Measurements from ENCODE around the gene LLGL1.

Gene LLGL1

GRCh38 chr17:18182978-18183333 lies 42.5 kb upstream of the LLGL1 start:
- peak; percentile 53 for ATAC-seq
- TF ChIP-seq ARNTL (CRISPR knock-in tag; IDR thresholded peaks at IDR 0.05; ENCODE audit: borderline replicate concordance, low read depth), result no peak
- TF ChIP-seq CSRNP3 (CRISPR knock-in tag; IDR thresholded peaks at IDR 0.05), result no peak
- TF ChIP-seq SNAI2 (CRISPR knock-in tag; IDR thresholded peaks at IDR 0.05), result no peak
- peak; percentile 29; the same call in 1 of the 2 replicates for TF ChIP-seq PATZ1 (CRISPR knock-in tag; IDR thresholded peaks at IDR 0.05; ENCODE audit: borderline replicate concordance)
- no peak for TF ChIP-seq ZC3H10 (CRISPR knock-in tag; IDR thresholded peaks at IDR 0.05)

GRCh38 chr17:18183334-18184142 lies 41.9 kb upstream of the LLGL1 start, which contains the start of gene ALKBH5:
Gene ALKBH5, plus strand, starts transcription at chr17:18183828. Its CDS starts 416 bp downstream, at chr17:18184244.
- ATAC-seq, result peak; percentile 84
- no peak for TF ChIP-seq CSDC2 (CRISPR knock-in tag; IDR thresholded peaks at IDR 0.05)
- no peak for TF ChIP-seq ZFP30 (CRISPR knock-in tag; IDR thresholded peaks at IDR 0.05)
- TF ChIP-seq SNAI2 (CRISPR knock-in tag; IDR thresholded peaks at IDR 0.05), result no peak
- TF ChIP-seq TCF4 (CRISPR knock-in tag; IDR thresholded peaks at IDR 0.05; ENCODE audit: borderline replicate concordance), result no peak
- no peak for TF ChIP-seq RARB (CRISPR knock-in tag; IDR thresholded peaks at IDR 0.05)
- TF ChIP-seq ARNTL (CRISPR knock-in tag; IDR thresholded peaks at IDR 0.05; ENCODE audit: borderline replicate concordance, low read depth), result no peak
- TF ChIP-seq ZC3H10 (CRISPR knock-in tag; IDR thresholded peaks at IDR 0.05), result no peak
- no peak for TF ChIP-seq ZNF8 (CRISPR knock-in tag; IDR thresholded peaks at IDR 0.05)
- TF ChIP-seq ISL1 (CRISPR knock-in tag; IDR thresholded peaks at IDR 0.05), result no peak
- no peak for TF ChIP-seq ZNF70 (CRISPR knock-in tag; IDR thresholded peaks at IDR 0.05)
- no peak for TF ChIP-seq OSR1 (CRISPR knock-in tag; IDR thresholded peaks at IDR 0.05)
- no peak for TF ChIP-seq TSHZ2 (CRISPR knock-in tag; IDR thresholded peaks at IDR 0.05)

GRCh38 chr17:18184143-18185031 lies 41.0 kb upstream of the LLGL1 start:
- no peak for ATAC-seq
- TF ChIP-seq RARB (CRISPR knock-in tag; IDR thresholded peaks at IDR 0.05), result no peak
- TF ChIP-seq PPARA (CRISPR knock-in tag; IDR thresholded peaks at IDR 0.05; ENCODE audit: borderline replicate concordance), result no peak
- TF ChIP-seq SNAI2 (CRISPR knock-in tag; IDR thresholded peaks at IDR 0.05), result no peak
- no peak for TF ChIP-seq ZC3H10 (CRISPR knock-in tag; IDR thresholded peaks at IDR 0.05)
- TF ChIP-seq ZFP30 (CRISPR knock-in tag; IDR thresholded peaks at IDR 0.05), result no peak
- TF ChIP-seq GLIS3 (CRISPR knock-in tag; IDR thresholded peaks at IDR 0.05), result no peak
- TF ChIP-seq ZNF565 (CRISPR knock-in tag; conservative IDR thresholded peaks at IDR 0.05; ENCODE audit: low read depth), result no peak
- TF ChIP-seq TCF4 (CRISPR knock-in tag; IDR thresholded peaks at IDR 0.05; ENCODE audit: borderline replicate concordance), result no peak
- TF ChIP-seq ZFP3 (CRISPR knock-in tag; IDR thresholded peaks at IDR 0.05), result no peak
- TF ChIP-seq TOX (CRISPR knock-in tag; IDR thresholded peaks at IDR 0.05; ENCODE audit: borderline replicate concordance), result no peak
- TF ChIP-seq CSDC2 (CRISPR knock-in tag; IDR thresholded peaks at IDR 0.05), result no peak
- TF ChIP-seq CSRNP3 (CRISPR knock-in tag; IDR thresholded peaks at IDR 0.05), result no peak
- no peak for TF ChIP-seq ZNF8 (CRISPR knock-in tag; IDR thresholded peaks at IDR 0.05)
- TF ChIP-seq ARNTL (CRISPR knock-in tag; IDR thresholded peaks at IDR 0.05; ENCODE audit: borderline replicate concordance, low read depth), result no peak
- no peak for TF ChIP-seq POU6F1 (CRISPR knock-in tag; IDR thresholded peaks at IDR 0.05; ENCODE audit: borderline replicate concordance, low read depth)
- TF ChIP-seq ZNF70 (CRISPR knock-in tag; IDR thresholded peaks at IDR 0.05), result no peak
- no peak for TF ChIP-seq TSHZ2 (CRISPR knock-in tag; IDR thresholded peaks at IDR 0.05)
